Activated CD4-positive, alpha-beta T cell treated with anti-CD3 and anti-CD28 coated beads for 36 hours (primary cell): ENCODE measurements around the gene IFT20. TPM values are rescaled to one million over a fixed set of nuclear protein-coding genes. Genes with fewer than 3 reads are reported as not detected.

Source experiments
- ATAC-seq: fragments of 200-7000 bp; cut with Tn5 transposase; one replicate; pipeline ENCODE4 v1.10.0; 2021; ENCODE audit warnings: mild to moderate bottlenecking, moderate library complexity
- CTCF ChIA-PET: fragments of 350-600 bp; sonication (Branson Sonifier 250); formaldehyde crosslinking; loops from one replicate; lab custom pipeline; 2021; ENCODE audit warnings: antibody characterized with exemption; lab: Charles Lee
- POLR2A ChIA-PET: fragments of 350-600 bp; sonication (Branson Sonifier 250); formaldehyde crosslinking; loops from one replicate; lab custom pipeline; 2021; ENCODE audit warnings: antibody characterized with exemption, inconsistent platforms; lab: Charles Lee
- DNase-seq: peaks from one replicate; pipeline ENCODE4 v3.0.0-alpha.2; 2020
- H3K27ac Mint-ChIP-seq: one replicate; pipeline ENCODE4 v1.8.0; 2021; ENCODE audit warnings: mixed read lengths
- H3K27me3 Mint-ChIP-seq: one replicate; pipeline ENCODE4 v1.8.0; 2021; ENCODE audit warnings: mixed read lengths
- H3K36me3 Mint-ChIP-seq: one replicate; pipeline ENCODE4 v1.8.0; 2021; ENCODE audit warnings: low read depth, mixed read lengths
- H3K4me1 Mint-ChIP-seq: one replicate; pipeline ENCODE4 v1.8.0; 2021; ENCODE audit warnings: mixed read lengths
- H3K4me3 Mint-ChIP-seq: one replicate; pipeline ENCODE4 v1.8.0; 2021; ENCODE audit warnings: mild to moderate bottlenecking, moderate library complexity, mixed read lengths
- H3K9me3 Mint-ChIP-seq: one replicate; pipeline ENCODE4 v1.8.0; 2021; ENCODE audit warnings: low read depth, mixed read lengths
- intact Hi-C, 2 experiments: fragments of 100-400 bp; cut with DNase I in 1 of 2; cut with micrococcal nuclease in 1 of 2; formaldehyde crosslinking; loops; one replicate each; pipeline versions ENCODE4 v1.14.2 to v1.15.1; 2022 to 2024; cut with DNase I, micrococcal nuclease
- total RNA-seq, 2 experiments: library from RNA; stranded (reverse); gene quantifications; one replicate each; pipeline ENCODE4 v1.2.3, GENCODE V29; 2021

The IFT20 gene
- total RNA-seq, 2 experiments from 2014 or later, result 12.9 to 17.3 TPM

- Mint-ChIP-seq H3K36me3 (peaks cover 13% of the 10 kb centered on the region), H3K4me1 (peaks cover 2% of the 10 kb centered on the region), H3K27ac (no peak overlapping the region), H3K9me3 (no peaks in the 10 kb centered on the region), H3K4me3 (no peak overlapping the region), H3K27me3 (no peaks in the 10 kb centered on the region)
- ChIA-PET POLR2A (interaction anchor here (0.6 kb wide), 1 partner anchor 336 kb away, joined by 4 read pairs; no protein-coding TSS in a partner anchor), CTCF (interaction anchor here (0.6 kb wide), 2 partner anchors 25 to 283 kb away, joined by 3 read pairs; no protein-coding TSS in a partner anchor)
- DNase-seq (no peak), ATAC-seq (no peak)
- intact Hi-C loops, result no loop called here
Measured at GRCh38 chr17:28363776-28364650, 28.7 kb upstream of the IFT20 start.

- no peaks in the 10 kb centered on the region for H3K9me3 Mint-ChIP-seq
- peaks cover 13% of the 10 kb centered on the region for H3K36me3 Mint-ChIP-seq
- DNase-seq (no peak), ATAC-seq (no peak)
- H3K4me3 Mint-ChIP-seq, result no peak overlapping the region
- H3K27ac Mint-ChIP-seq, result no peak overlapping the region
- intact Hi-C loops, result no loop called here
- no peaks in the 10 kb centered on the region for H3K27me3 Mint-ChIP-seq
- ChIA-PET POLR2A (no interaction called here), CTCF (no interaction called here)
- H3K4me1 Mint-ChIP-seq, result peaks cover 6% of the 10 kb centered on the region
Measured at GRCh38 chr17:28363186-28363585, 27.9 kb upstream of the IFT20 start.

GRCh38 chr17:28357901-28358197 lies 22.6 kb upstream of the IFT20 start:
- Mint-ChIP-seq H3K9me3 (no peaks in the 10 kb centered on the region), H3K27ac (peak overlapping the region; percentile 91), H3K36me3 (peaks cover 34% of the 10 kb centered on the region), H3K4me3 (peak overlapping the region; percentile 80), H3K27me3 (no peaks in the 10 kb centered on the region), H3K4me1 (peaks cover 28% of the 10 kb centered on the region)
- ATAC-seq, result no peak
- intact Hi-C loops, result loop anchor here (1.0 to 10.0 kb wide), 12 partner anchors 13 to 353 kb away; partner anchors contain the start of genes IFT20 (in 2 of the 2), SARM1 (in 2 of the 2), TNFAIP1 (in 2 of the 2) and UNC119 (in 2 of the 2)
- DNase-seq, result no peak
- ChIA-PET CTCF (interaction anchor here (0.6 to 4.7 kb wide), 12 partner anchors 9 to 317 kb away, joined by 3 to 25 read pairs (median 4); partner anchors contain the start of genes IFT20, PIGS, SARM1 and TNFAIP1), POLR2A (interaction anchor here (0.6 to 3.3 kb wide), 6 partner anchors 9 to 85 kb away, joined by 3 to 39 read pairs (median 4); partner anchors contain the start of genes IFT20, SARM1, TNFAIP1 and VTN)

- ATAC-seq (peak; percentile 99), DNase-seq (peak; percentile 98)
- POLR2A ChIA-PET, result interaction anchor here (0.6 to 3.3 kb wide), 6 partner anchors 10 to 86 kb away, joined by 3 to 39 read pairs (median 4); partner anchors contain the start of genes IFT20, SARM1, TNFAIP1 and VTN
- peaks cover 28% of the 10 kb centered on the region for H3K4me1 Mint-ChIP-seq
- intact Hi-C loops, result loop anchor here (1.0 to 10.0 kb wide), 12 partner anchors 14 to 354 kb away; partner anchors contain the start of genes IFT20 (in 2 of the 2), SARM1 (in 2 of the 2), TNFAIP1 (in 2 of the 2) and UNC119 (in 2 of the 2)
- CTCF ChIA-PET, result interaction anchor here (0.5 to 4.7 kb wide), 14 partner anchors 10 to 316 kb away, joined by 3 to 25 read pairs (median 4); partner anchors contain the start of genes IFT20, PIGS, SARM1 and TNFAIP1
- H3K9me3 Mint-ChIP-seq, result no peaks in the 10 kb centered on the region
- H3K27ac Mint-ChIP-seq, result peak within 1 kb of the TSS; percentile 91
- peak within 1 kb of the TSS; percentile 80 for H3K4me3 Mint-ChIP-seq
- H3K36me3 Mint-ChIP-seq, result peaks cover 35% of the 10 kb centered on the region
- no peaks in the 10 kb centered on the region for H3K27me3 Mint-ChIP-seq
Measured at GRCh38 chr17:28357061-28357900, 22.0 kb upstream of the IFT20 start, which contains the start of gene POLDIP2. Gene POLDIP2, minus strand, starts transcription at chr17:28357527. Its CDS starts 79 bp downstream, at chr17:28357448.

- H3K4me3 Mint-ChIP-seq, result no peak overlapping the region
- peaks cover 56% of the 10 kb centered on the region for H3K36me3 Mint-ChIP-seq
- no peak overlapping the region for H3K27ac Mint-ChIP-seq
- no peaks in the 10 kb centered on the region for H3K27me3 Mint-ChIP-seq
- ATAC-seq, result no peak
- intact Hi-C loops, result loop anchor here in 1 of 2 experiments (10.0 kb wide), 1 partner anchor 205 kb away; the partner anchor contains the start of gene UNC119
- peaks cover 4% of the 10 kb centered on the region for H3K4me1 Mint-ChIP-seq
- no peaks in the 10 kb centered on the region for H3K9me3 Mint-ChIP-seq
- no peak for DNase-seq
- ChIA-PET POLR2A (no interaction called here), CTCF (interaction anchor here (0.5 to 1.5 kb wide), 3 partner anchors 12 to 64 kb away, joined by 3 to 8 read pairs (median 3); no protein-coding TSS in a partner anchor)
Measured at GRCh38 chr17:28350271-28350670, 15.0 kb upstream of the IFT20 start.

- CTCF ChIA-PET, result interaction anchor here (0.6 kb wide), 1 partner anchor 155 kb away, joined by 4 read pairs; no protein-coding TSS in a partner anchor
- no peaks in the 10 kb centered on the region for H3K9me3 Mint-ChIP-seq
- no peaks in the 10 kb centered on the region for H3K27me3 Mint-ChIP-seq
Measured at GRCh38 chr17:28348979-28349378, 13.7 kb upstream of the IFT20 start.

GRCh38 chr17:28347261-28347891 lies 12.1 kb upstream of the IFT20 start:
- no peaks in the 10 kb centered on the region for H3K27me3 Mint-ChIP-seq
- POLR2A ChIA-PET, result interaction anchor here (1.5 kb wide), 1 partner anchor 12 kb away, joined by 5 read pairs; the partner anchor contains the start of genes IFT20 and TNFAIP1
- CTCF ChIA-PET, result interaction anchor here (1.7 kb wide), 1 partner anchor 12 kb away, joined by 4 read pairs; the partner anchor contains the start of genes IFT20 and TNFAIP1
- H3K4me1 Mint-ChIP-seq, result no peaks in the 10 kb centered on the region
- no peaks in the 10 kb centered on the region for H3K9me3 Mint-ChIP-seq
- H3K4me3 Mint-ChIP-seq, result no peak overlapping the region
- DNase-seq, result no peak
- intact Hi-C loops, result no loop called here
- no peak overlapping the region for H3K27ac Mint-ChIP-seq
- ATAC-seq, result no peak
- peaks cover 47% of the 10 kb centered on the region for H3K36me3 Mint-ChIP-seq

More at GRCh38 chr17:28348979-28349378, 13.7 kb upstream of the IFT20 start:
- DNase-seq (no peak), ATAC-seq (no peak)
- no peaks in the 10 kb centered on the region for H3K4me1 Mint-ChIP-seq
- no peak overlapping the region for H3K4me3 Mint-ChIP-seq
- intact Hi-C loops, result no loop called here
- H3K36me3 Mint-ChIP-seq, result peaks cover 51% of the 10 kb centered on the region
- POLR2A ChIA-PET, result interaction anchor here (1.5 kb wide), 1 partner anchor 13 kb away, joined by 5 read pairs; the partner anchor contains the start of genes IFT20 and TNFAIP1
- no peak overlapping the region for H3K27ac Mint-ChIP-seq

- intact Hi-C loops, result no loop called here
- Mint-ChIP-seq H3K36me3 (peaks cover 48% of the 10 kb centered on the region), H3K9me3 (no peaks in the 10 kb centered on the region), H3K27me3 (no peaks in the 10 kb centered on the region), H3K4me1 (no peaks in the 10 kb centered on the region), H3K27ac (no peak overlapping the region), H3K4me3 (no peak overlapping the region)
- CTCF ChIA-PET, result interaction anchor here (0.7 to 2.1 kb wide), 3 partner anchors 8 to 45 kb away, joined by 3 to 9 read pairs (median 4); partner anchors contain the start of genes IFT20 and TNFAIP1
- no peak for ATAC-seq
- POLR2A ChIA-PET, result no interaction called here
- DNase-seq, result no peak
Measured at GRCh38 chr17:28346746-28347246, 11.5 kb upstream of the IFT20 start.

GRCh38 chr17:28346199-28346580 lies 10.9 kb upstream of the IFT20 start:
- CTCF ChIA-PET, result interaction anchor here (0.7 to 2.1 kb wide), 3 partner anchors 9 to 45 kb away, joined by 3 to 9 read pairs (median 4); partner anchors contain the start of genes IFT20 and TNFAIP1
- no peaks in the 10 kb centered on the region for H3K27me3 Mint-ChIP-seq
- H3K36me3 Mint-ChIP-seq, result peaks cover 45% of the 10 kb centered on the region
- DNase-seq (no peak), ATAC-seq (no peak)
- H3K4me1 Mint-ChIP-seq, result no peaks in the 10 kb centered on the region
- intact Hi-C loops, result no loop called here
- H3K9me3 Mint-ChIP-seq, result no peaks in the 10 kb centered on the region
- POLR2A ChIA-PET, result no interaction called here
- peak overlapping the region; percentile 45 for H3K27ac Mint-ChIP-seq
- H3K4me3 Mint-ChIP-seq, result no peak overlapping the region
